ENCODE results near the gene ZNF77.

Gene ZNF77

GRCh38 chr19:2978166-2978767 lies 33.5 kb upstream of the ZNF77 start:
- H3K4me3 ChIP-seq (ENCODE audit: low read depth, low read length), result peak overlapping the region; percentile 49
- no peak for DNase-seq (ENCODE audit: low read depth)
- no peak for TF ChIP-seq CTCF (IDR thresholded peaks at IDR 0.05; ENCODE audit: low read depth, low read length, missing control alignments)

- no peak for TF ChIP-seq CTCF (IDR thresholded peaks at IDR 0.05; ENCODE audit: low read depth, low read length, missing control alignments)
- H3K4me3 ChIP-seq (ENCODE audit: low read depth, low read length), result peak overlapping the region; percentile 49
- DNase-seq (ENCODE audit: low read depth), result no peak
Measured at GRCh38 chr19:2977746-2978138, 33.0 kb upstream of the ZNF77 start.

- peak within 1 kb of the TSS; percentile 49 for H3K4me3 ChIP-seq (ENCODE audit: low read depth, low read length)
- no peak for TF ChIP-seq CTCF (IDR thresholded peaks at IDR 0.05; ENCODE audit: low read depth, low read length, missing control alignments)
- DNase-seq (ENCODE audit: low read depth), result peak; percentile 88
Measured at GRCh38 chr19:2977001-2977745, 32.4 kb upstream of the ZNF77 start, which contains the start of gene TLE6. Gene TLE6, plus strand, starts transcription at chr19:2977564. Its CDS starts 670 bp downstream, at chr19:2978234.

GRCh38 chr19:2976609-2977000 lies 31.8 kb upstream of the ZNF77 start:
- TF ChIP-seq CTCF (IDR thresholded peaks at IDR 0.05; ENCODE audit: low read depth, low read length, missing control alignments), result no peak
- DNase-seq (ENCODE audit: low read depth), result no peak
- H3K4me3 ChIP-seq (ENCODE audit: low read depth, low read length), result peak overlapping the region; percentile 45

- H3K4me3 ChIP-seq (ENCODE audit: low read depth, low read length), result no peak overlapping the region
- DNase-seq (ENCODE audit: low read depth), result no peak
- TF ChIP-seq CTCF (IDR thresholded peaks at IDR 0.05; ENCODE audit: low read depth, low read length, missing control alignments), result no peak
Measured at GRCh38 chr19:2974342-2975041, 29.7 kb upstream of the ZNF77 start.

GRCh38 chr19:2973229-2973628 lies 28.5 kb upstream of the ZNF77 start:
- no peak overlapping the region for H3K4me3 ChIP-seq (ENCODE audit: low read depth, low read length)
- no peak for TF ChIP-seq CTCF (IDR thresholded peaks at IDR 0.05; ENCODE audit: low read depth, low read length, missing control alignments)
- DNase-seq (ENCODE audit: low read depth), result no peak
